GM19035 (cell line): ENCODE measurements around the gene CARD19.

ENCODE experiments used
- ATAC-seq: cut with Tn5 transposase; IDR thresholded peaks from one replicate; pipeline ENCODE4 v1.9.1; 2021; ENCODE audit not compliant: unreplicated experiment

Gene CARD19

GRCh38 chr9:93149361-93149760 lies 53.3 kb downstream of the CARD19 start:
- ATAC-seq = no peak

GRCh38 chr9:93151097-93151784 lies 55.2 kb downstream of the CARD19 start:
- ATAC-seq = no peak

- ATAC-seq = no peak
Measured at GRCh38 chr9:93154293-93154903, 58.4 kb downstream of the CARD19 start.

- ATAC-seq = no peak
Measured at GRCh38 chr9:93155716-93156474, 59.9 kb downstream of the CARD19 start.

- ATAC-seq = no peak
Measured at GRCh38 chr9:93156475-93157008, 60.5 kb downstream of the CARD19 start.

GRCh38 chr9:93159601-93160471 lies 63.8 kb downstream of the CARD19 start:
- peak; percentile 78 for ATAC-seq

GRCh38 chr9:93161786-93162562 lies 66.0 kb downstream of the CARD19 start:
- no peak for ATAC-seq
